CD4-positive, alpha-beta T cell treated with Interleukin-10 for 1 hour (primary cell): ENCODE data around the gene MFSD2B.
A peak's percentile ranks its signal among the peaks of the same experiment; 100 is the strongest.
"Not testable (repeated sequence)": the region's sequence is repeated elsewhere in the genome, so short reads cannot be mapped to it uniquely, and the experiment has no call there.

ENCODE experiments used
- DNase-seq: peaks from one replicate; pipeline ENCODE4 v3.0.0-alpha.2; 2020

The MFSD2B gene

GRCh38 chr2:24009680-24010476 lies at the start of gene MFSD2B:
Gene MFSD2B (plus strand): TSS chr2:24010085. CDS start chr2:24010097, 12 bp downstream.
- no peak for DNase-seq

- no peak for DNase-seq
These were observed 42.0 kb upstream of the MFSD2B start for GRCh38 chr2:23967846-23968245.

GRCh38 chr2:23976883-23977282 lies 33.0 kb upstream of the MFSD2B start:
- no peak for DNase-seq

GRCh38 chr2:23988371-23988770 lies 21.5 kb upstream of the MFSD2B start:
- DNase-seq: peak; percentile 40

- DNase-seq: no peak
These were observed 17.0 kb upstream of the MFSD2B start for GRCh38 chr2:23992931-23993330.

- DNase-seq: no peak
These were observed 16.1 kb upstream of the MFSD2B start for GRCh38 chr2:23993736-23994269.

- no peak for DNase-seq
These were observed 15.3 kb upstream of the MFSD2B start for GRCh38 chr2:23994567-23994966.

- DNase-seq: no peak
These were observed 2.2 kb upstream of the MFSD2B start for GRCh38 chr2:24007693-24008092.

- no peak for DNase-seq
These were observed 1.1 kb upstream of the MFSD2B start for GRCh38 chr2:24008672-24009366.

- no peak for DNase-seq
These were observed 562 bp upstream of the MFSD2B start for GRCh38 chr2:24009367-24009679.

- no peak for DNase-seq
These were observed 778 bp downstream of the MFSD2B start for GRCh38 chr2:24010477-24011249.

GRCh38 chr2:24011250-24012104 lies 1.6 kb downstream of the MFSD2B start:
- DNase-seq: no peak

- DNase-seq: no peak
These were observed 2.8 kb downstream of the MFSD2B start for GRCh38 chr2:24012521-24013188.

GRCh38 chr2:24014902-24015301 lies 5.0 kb downstream of the MFSD2B start:
- DNase-seq: not testable (repeated sequence)

GRCh38 chr2:24015562-24016375 lies 5.9 kb downstream of the MFSD2B start:
- no peak for DNase-seq

GRCh38 chr2:24016376-24016761 lies 6.5 kb downstream of the MFSD2B start:
- no peak for DNase-seq

- DNase-seq: no peak
These were observed 7.2 kb downstream of the MFSD2B start for GRCh38 chr2:24016853-24017703.

- DNase-seq: no peak
These were observed 7.8 kb downstream of the MFSD2B start for GRCh38 chr2:24017711-24018110.

- no peak for DNase-seq
These were observed 8.4 kb downstream of the MFSD2B start for GRCh38 chr2:24018241-24018640.

GRCh38 chr2:24019729-24020128 lies 9.8 kb downstream of the MFSD2B start:
- DNase-seq: no peak
